OCI-LY7 (cell line): ENCODE results near the gene TMEM178B.

Experiments used
- CTCF ChIP-seq: fragments of 200-600 bp; sonication (generic); conservative IDR thresholded peaks from 2 replicates; pipeline ENCODE4 v1.5.1; 2014; ENCODE audit warnings: mild to moderate bottlenecking, antibody characterized with exemption, low read length, moderate library complexity, mixed read lengths
- EZH2phosphoT487 ChIP-seq: fragments of 200-600 bp; sonication (generic); IDR thresholded peaks from 2 replicates; pipeline ENCODE4 v1.6.1; 2018; ENCODE audit warnings: low read depth, borderline replicate concordance, mild to moderate bottlenecking, mixed run types, antibody characterized with exemption, low read length, moderate library complexity, mixed read lengths

- no peak for TF ChIP-seq CTCF
- TF ChIP-seq EZH2phosphoT487 = no peak
Observed at GRCh38 chr7:141406347-141406746, 332.5 kb downstream of the TMEM178B start.
